ENCODE results near the gene NFE2. TPM values are rescaled to one million over a fixed set of nuclear protein-coding genes. Genes with fewer than 3 reads are reported as not detected.
"Not testable (repeated sequence)": the region's sequence is repeated elsewhere in the genome, so short reads cannot be mapped to it uniquely, and the experiment has no call there.

The NFE2 gene
- polyA plus RNA-seq, 3 donors: 2.0 to 3.7 (median 2.3) TPM

GRCh38 chr12:54324617-54325441 lies 24.0 kb upstream of the NFE2 start, which contains the start of gene COPZ1:
TSS of gene COPZ1 (plus strand) at chr12:54325131. CDS start at chr12:54325164, 33 bp downstream.
- DNase-seq (ENCODE audit: extremely low read depth in 1 of 11, low read depth in 9 of 11, low spot score in 4 of 11): peak; percentile 92 to 100 (median 97)

GRCh38 chr12:54321363-54321762 lies 20.5 kb upstream of the NFE2 start:
- DNase-seq (ENCODE audit: extremely low read depth in 1 of 11, low read depth in 9 of 11, low spot score in 4 of 11): no peak

- not testable (repeated sequence) for DNase-seq (ENCODE audit: extremely low read depth in 1 of 11, low read depth in 9 of 11, low spot score in 4 of 11)
Observed at GRCh38 chr12:54312309-54312708, 11.5 kb upstream of the NFE2 start.

- DNase-seq (ENCODE audit: extremely low read depth in 1 of 11, low read depth in 9 of 11, low spot score in 4 of 11): no peak
Observed at GRCh38 chr12:54311051-54311450, 10.2 kb upstream of the NFE2 start.

- DNase-seq (ENCODE audit: extremely low read depth in 1 of 11, low read depth in 9 of 11, low spot score in 4 of 11): no peak
Observed at GRCh38 chr12:54306925-54307741, 6.3 kb upstream of the NFE2 start.

GRCh38 chr12:54304187-54304810 lies 3.5 kb upstream of the NFE2 start:
- no peak for DNase-seq (ENCODE audit: extremely low read depth in 1 of 11, low read depth in 9 of 11, low spot score in 4 of 11)

- DNase-seq (ENCODE audit: extremely low read depth in 1 of 11, low read depth in 9 of 11, low spot score in 4 of 11): no peak
Observed at GRCh38 chr12:54303640-54304039, 2.8 kb upstream of the NFE2 start.

GRCh38 chr12:54301428-54302048 lies 723 bp upstream of the NFE2 start:
- no peak for DNase-seq (ENCODE audit: extremely low read depth in 1 of 11, low read depth in 9 of 11, low spot score in 4 of 11)

GRCh38 chr12:54300225-54300731 lies 537 bp downstream of the NFE2 start:
- no peak for DNase-seq (ENCODE audit: extremely low read depth in 1 of 11, low read depth in 9 of 11, low spot score in 4 of 11)

GRCh38 chr12:54299515-54300224 lies 1.1 kb downstream of the NFE2 start:
- no peak for DNase-seq (ENCODE audit: extremely low read depth in 1 of 11, low read depth in 9 of 11, low spot score in 4 of 11)

GRCh38 chr12:54298904-54299303 lies 1.9 kb downstream of the NFE2 start:
- no peak for DNase-seq (ENCODE audit: extremely low read depth in 1 of 11, low read depth in 9 of 11, low spot score in 4 of 11)

- DNase-seq (ENCODE audit: extremely low read depth in 1 of 11, low read depth in 9 of 11, low spot score in 4 of 11): no peak
Observed at GRCh38 chr12:54296393-54297099, 4.3 kb downstream of the NFE2 start.

GRCh38 chr12:54294953-54295566 lies 5.8 kb downstream of the NFE2 start:
- no peak for DNase-seq (ENCODE audit: extremely low read depth in 1 of 11, low read depth in 9 of 11, low spot score in 4 of 11)

GRCh38 chr12:54294152-54294952 lies 6.5 kb downstream of the NFE2 start:
- DNase-seq (ENCODE audit: extremely low read depth in 1 of 11, low read depth in 9 of 11, low spot score in 4 of 11): no peak

GRCh38 chr12:54292931-54293241 lies 7.9 kb downstream of the NFE2 start:
- no peak for DNase-seq (ENCODE audit: extremely low read depth in 1 of 11, low read depth in 9 of 11, low spot score in 4 of 11)

GRCh38 chr12:54292083-54292930 lies 8.5 kb downstream of the NFE2 start:
- DNase-seq (ENCODE audit: extremely low read depth in 1 of 11, low read depth in 9 of 11, low spot score in 4 of 11): no peak

Data from renal cortex interstitium (tissue), 11 donors.